Cardiac fibroblast (primary cell): ENCODE data around the gene HERPUD1.
"Not testable (repeated sequence)": the region's sequence is repeated elsewhere in the genome, so short reads cannot be mapped to it uniquely, and the experiment has no call there.

Experiments
- DNase-seq, 2 donors: peaks; one replicate each; pipeline versions ENCODE4 v3.0.0 to v3.0.0-alpha.2; 2010; ENCODE audit warnings: low read depth in 2 of 2
- H3K4me3 ChIP-seq, 2 donors: replicated peaks in 1 of 2; 1 replicate in 1 of 2; 2 replicates in 1 of 2; pipeline ENCODE4 v1.5.1; 2011; ENCODE audit warnings: low read depth in 2 of 2, low read length in 2 of 2, mild to moderate bottlenecking in 2 of 2, moderate library complexity in 1 of 2
- TF ChIP-seq, protein P1 (sequence below): IDR thresholded peaks from one replicate; pipeline ENCODE4 v1.5.1; 2011; ENCODE audit warnings: low read depth, mild to moderate bottlenecking, low read length, inconsistent platforms

The HERPUD1 gene, protein sequence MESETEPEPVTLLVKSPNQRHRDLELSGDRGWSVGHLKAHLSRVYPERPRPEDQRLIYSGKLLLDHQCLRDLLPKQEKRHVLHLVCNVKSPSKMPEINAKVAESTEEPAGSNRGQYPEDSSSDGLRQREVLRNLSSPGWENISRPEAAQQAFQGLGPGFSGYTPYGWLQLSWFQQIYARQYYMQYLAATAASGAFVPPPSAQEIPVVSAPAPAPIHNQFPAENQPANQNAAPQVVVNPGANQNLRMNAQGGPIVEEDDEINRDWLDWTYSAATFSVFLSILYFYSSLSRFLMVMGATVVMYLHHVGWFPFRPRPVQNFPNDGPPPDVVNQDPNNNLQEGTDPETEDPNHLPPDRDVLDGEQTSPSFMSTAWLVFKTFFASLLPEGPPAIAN

DNA sequence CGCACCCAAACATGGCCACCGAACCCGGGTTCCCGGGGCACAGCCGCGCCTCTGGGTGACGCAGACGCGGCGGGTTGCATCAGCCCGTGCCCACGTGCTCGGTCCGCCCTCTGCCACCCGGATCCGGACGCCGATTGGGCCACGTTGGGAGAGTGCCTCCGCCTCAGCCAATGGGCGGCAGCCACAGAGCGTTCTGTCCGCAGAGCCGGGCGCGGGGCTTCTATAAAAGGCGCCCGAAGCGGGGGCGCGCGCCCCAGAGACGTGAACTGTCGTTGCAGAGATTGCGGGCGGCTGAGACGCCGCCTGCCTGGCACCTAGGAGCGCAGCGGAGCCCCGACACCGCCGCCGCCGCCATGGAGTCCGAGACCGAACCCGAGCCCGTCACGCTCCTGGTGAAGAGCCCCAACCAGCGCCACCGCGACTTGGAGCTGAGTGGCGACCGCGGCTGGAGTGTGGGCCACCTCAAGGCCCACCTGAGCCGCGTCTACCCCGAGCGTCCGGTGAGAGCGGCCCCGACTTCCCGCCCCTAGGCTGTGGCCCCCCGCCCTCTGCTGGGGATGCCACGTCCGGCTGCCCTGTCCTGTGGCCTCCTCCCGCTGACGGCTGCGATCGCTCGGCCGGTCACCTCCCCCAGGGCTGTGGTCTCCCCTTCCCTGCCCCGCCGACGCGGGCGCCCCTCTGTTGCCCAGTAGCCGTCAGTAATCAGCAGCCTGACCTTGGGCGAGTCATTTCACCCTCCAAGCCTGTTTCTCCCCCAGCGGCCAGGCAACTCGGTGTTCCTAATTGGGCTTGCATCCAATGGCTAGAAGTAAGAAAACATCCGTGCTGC is at the start of gene HERPUD1:
Gene HERPUD1, plus strand, starts transcription at position 251 of the 829 bp plus-strand sequence. Its CDS starts 103 bp downstream, at position 354.
- DNase-seq = peak; percentile 98 to 99
- TF ChIP-seq, protein P1, sequence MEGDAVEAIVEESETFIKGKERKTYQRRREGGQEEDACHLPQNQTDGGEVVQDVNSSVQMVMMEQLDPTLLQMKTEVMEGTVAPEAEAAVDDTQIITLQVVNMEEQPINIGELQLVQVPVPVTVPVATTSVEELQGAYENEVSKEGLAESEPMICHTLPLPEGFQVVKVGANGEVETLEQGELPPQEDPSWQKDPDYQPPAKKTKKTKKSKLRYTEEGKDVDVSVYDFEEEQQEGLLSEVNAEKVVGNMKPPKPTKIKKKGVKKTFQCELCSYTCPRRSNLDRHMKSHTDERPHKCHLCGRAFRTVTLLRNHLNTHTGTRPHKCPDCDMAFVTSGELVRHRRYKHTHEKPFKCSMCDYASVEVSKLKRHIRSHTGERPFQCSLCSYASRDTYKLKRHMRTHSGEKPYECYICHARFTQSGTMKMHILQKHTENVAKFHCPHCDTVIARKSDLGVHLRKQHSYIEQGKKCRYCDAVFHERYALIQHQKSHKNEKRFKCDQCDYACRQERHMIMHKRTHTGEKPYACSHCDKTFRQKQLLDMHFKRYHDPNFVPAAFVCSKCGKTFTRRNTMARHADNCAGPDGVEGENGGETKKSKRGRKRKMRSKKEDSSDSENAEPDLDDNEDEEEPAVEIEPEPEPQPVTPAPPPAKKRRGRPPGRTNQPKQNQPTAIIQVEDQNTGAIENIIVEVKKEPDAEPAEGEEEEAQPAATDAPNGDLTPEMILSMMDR = peak; percentile 2

DNA sequence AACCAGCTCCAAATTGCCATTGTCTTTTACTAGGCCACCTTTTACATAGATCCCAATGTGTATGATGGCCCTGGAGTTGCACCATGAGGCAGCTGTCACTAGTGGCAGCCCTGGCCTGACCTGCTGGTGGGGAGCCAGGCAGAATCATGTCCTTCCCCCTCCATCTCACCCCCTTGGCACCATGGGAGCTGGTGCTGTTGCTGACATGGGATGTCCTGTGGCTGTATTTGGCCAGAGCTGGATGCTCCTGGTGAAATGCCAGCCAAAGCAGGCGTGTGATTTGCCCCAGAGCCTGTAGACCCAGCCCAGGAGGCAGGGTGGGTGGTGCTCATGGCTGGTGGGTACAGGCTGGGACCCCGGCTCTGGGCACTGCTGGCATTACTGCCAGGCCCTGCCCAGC is 48.4 kb upstream of the HERPUD1 start:
- no peak for DNase-seq
- TF ChIP-seq, protein P1 = no peak
- no peak overlapping the region for H3K4me3 ChIP-seq

More for the DNA sequence above, at the start of gene HERPUD1:
- peak within 1 kb of the TSS; percentile 96 to 98 for H3K4me3 ChIP-seq

DNA sequence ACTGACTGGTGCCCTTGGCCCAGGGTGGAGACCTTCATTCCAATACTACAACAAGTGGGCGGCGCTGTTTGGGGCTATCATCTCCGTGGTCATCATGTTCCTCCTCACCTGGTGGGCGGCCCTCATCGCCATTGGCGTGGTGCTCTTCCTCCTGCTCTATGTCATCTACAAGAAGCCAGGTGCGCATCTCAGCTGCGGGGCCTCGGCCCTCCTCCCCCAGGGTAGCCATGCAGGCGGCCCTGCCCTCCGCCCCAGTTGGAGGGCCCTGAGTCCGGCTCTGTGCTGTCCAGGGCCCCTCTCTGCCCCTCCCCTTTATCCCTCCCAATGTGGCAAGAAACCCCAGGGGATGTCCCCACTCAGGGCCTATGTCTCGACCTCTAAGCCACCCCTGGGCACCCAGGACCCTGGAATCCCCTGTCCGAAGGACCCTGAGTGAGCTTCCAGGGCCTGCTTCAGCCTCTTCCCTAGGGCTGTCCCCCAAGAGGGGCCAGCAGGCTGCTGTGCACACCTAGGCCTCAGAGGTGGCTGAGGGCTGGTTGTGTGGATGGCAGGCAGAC is 47.8 kb upstream of the HERPUD1 start:
- no peak overlapping the region for H3K4me3 ChIP-seq
- DNase-seq = no peak
- TF ChIP-seq, protein P1 = no peak

DNA sequence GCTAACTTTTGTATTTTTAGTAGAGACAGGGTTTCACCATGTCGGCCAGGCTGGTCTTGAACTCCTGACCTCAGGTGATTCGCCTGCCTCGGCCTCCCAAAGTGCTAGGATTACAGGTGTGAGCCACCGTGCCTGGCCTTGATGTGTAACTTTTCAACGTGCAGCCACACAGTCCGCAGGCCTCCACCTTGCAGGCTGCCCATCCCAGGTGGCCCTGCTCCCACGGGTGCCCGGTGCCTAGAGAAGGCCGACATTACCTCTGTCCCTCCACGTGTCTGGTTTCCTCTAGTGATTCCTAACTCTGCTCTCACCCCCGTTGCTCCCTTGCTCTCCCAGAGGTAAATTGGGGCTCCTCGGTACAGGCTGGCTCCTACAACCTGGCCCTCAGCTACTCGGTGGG is 47.0 kb upstream of the HERPUD1 start:
- not testable (repeated sequence) for DNase-seq, H3K4me3 ChIP-seq

DNA sequence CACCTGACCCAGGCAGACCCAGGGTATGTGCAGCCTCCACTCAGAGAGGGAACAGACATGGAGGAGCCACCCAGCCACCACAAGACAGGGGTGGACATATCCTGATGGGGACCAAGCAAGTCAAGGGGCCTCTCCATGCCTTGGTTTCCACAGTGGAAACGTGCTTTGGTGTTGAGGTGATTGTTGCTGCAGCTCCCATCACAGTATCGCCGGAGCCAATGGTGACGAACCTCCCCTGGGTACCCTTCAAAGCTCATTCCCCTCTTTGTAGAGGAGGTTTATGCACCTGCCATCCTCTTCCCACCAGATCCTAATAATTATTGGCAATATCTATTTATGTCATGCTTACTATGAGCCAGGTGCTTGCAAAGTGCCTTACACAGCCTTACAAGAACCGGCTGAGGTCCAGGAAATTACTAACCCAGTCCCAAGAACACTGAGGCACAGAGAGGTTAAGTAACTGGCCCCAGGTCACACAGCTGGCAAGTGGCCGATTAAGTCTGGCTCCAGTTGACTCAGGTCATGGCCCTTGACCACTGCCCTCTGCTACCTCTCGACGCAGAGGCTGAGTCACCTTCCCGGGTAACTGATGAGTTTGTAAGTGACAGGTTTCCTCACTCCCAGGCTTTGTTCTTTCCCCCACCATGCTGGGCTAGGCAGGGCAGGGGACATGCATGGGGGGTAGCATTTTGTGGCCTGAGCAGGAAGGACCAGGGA is 46.3 kb upstream of the HERPUD1 start:
- TF ChIP-seq, protein P1 = no peak
- no peak overlapping the region for H3K4me3 ChIP-seq
- no peak for DNase-seq

DNA sequence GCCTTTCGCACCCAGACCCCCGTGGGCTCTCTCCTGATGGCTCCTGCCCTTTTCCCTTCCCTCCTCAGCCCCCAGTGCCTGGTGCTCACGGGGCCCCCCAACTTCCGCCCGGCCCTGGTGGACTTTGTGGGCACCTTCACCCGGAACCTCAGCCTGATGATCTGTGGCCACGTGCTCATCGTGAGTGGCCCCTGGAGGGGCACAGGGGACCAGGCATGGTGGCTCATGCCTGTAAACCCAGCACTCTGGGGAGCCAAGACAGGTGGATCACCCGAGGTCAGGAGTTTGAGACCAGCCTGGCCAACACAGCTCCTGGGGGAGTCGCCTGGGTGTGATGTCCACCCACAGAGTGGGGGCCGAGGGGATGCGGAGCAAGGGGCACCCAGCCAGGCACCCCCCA is 45.6 kb upstream of the HERPUD1 start:
- TF ChIP-seq, protein P1 = no peak
- no peak for DNase-seq
- no peak overlapping the region for H3K4me3 ChIP-seq
